ENCODE data around the gene NDRG3.

- TF ChIP-seq GATA3 (IDR thresholded peaks at IDR 0.05; ENCODE audit: low read depth, low read length) (no peak), GATA2 (IDR thresholded peaks at IDR 0.05; ENCODE audit: low read depth, low read length) (no peak)
Observed at GRCh38 chr20:36677422-36677771, 68.5 kb downstream of the NDRG3 start.

Measured in SH-SY5Y (cell line).